GM21526 (cell line): ENCODE results near the gene PAX4.

ENCODE experiments used
- ATAC-seq: cut with Tn5 transposase; IDR thresholded peaks from one replicate; pipeline ENCODE4 v1.9.1; 2021; ENCODE audit warnings: moderate library complexity; ENCODE audit not compliant: unreplicated experiment, low FRiP score

PAX4 gene

GRCh38 chr7:127618042-127618441 lies at the start of gene PAX4:
TSS of gene PAX4 (minus strand) at chr7:127618142. CDS start at chr7:127615928, 2,214 bp downstream.
- ATAC-seq, result no peak

GRCh38 chr7:127667017-127667670 lies 49.2 kb upstream of the PAX4 start:
- no peak for ATAC-seq

GRCh38 chr7:127666602-127667001 lies 48.7 kb upstream of the PAX4 start:
- no peak for ATAC-seq

GRCh38 chr7:127665922-127666321 lies 48.0 kb upstream of the PAX4 start:
- no peak for ATAC-seq

GRCh38 chr7:127658970-127659630 lies 41.2 kb upstream of the PAX4 start:
- ATAC-seq, result no peak

GRCh38 chr7:127657500-127657899 lies 39.6 kb upstream of the PAX4 start:
- ATAC-seq, result no peak

- no peak for ATAC-seq
Observed at GRCh38 chr7:127655720-127656119, 37.8 kb upstream of the PAX4 start.

- no peak for ATAC-seq
Observed at GRCh38 chr7:127654404-127655394, 36.8 kb upstream of the PAX4 start.

- no peak for ATAC-seq
Observed at GRCh38 chr7:127653396-127653795, 35.5 kb upstream of the PAX4 start.

GRCh38 chr7:127652333-127653248 lies 34.6 kb upstream of the PAX4 start:
- peak; percentile 19 for ATAC-seq

GRCh38 chr7:127651556-127652332 lies 33.8 kb upstream of the PAX4 start, which contains the start of gene SND1:
TSS of gene SND1 (plus strand) at chr7:127652194. CDS start at chr7:127652374, 180 bp downstream.
- ATAC-seq, result peak; percentile 95

- ATAC-seq, result peak; percentile 2
Observed at GRCh38 chr7:127650847-127651555, 33.1 kb upstream of the PAX4 start.

- no peak for ATAC-seq
Observed at GRCh38 chr7:127648986-127649385, 31.0 kb upstream of the PAX4 start.

- no peak for ATAC-seq
Observed at GRCh38 chr7:127647636-127648035, 29.7 kb upstream of the PAX4 start.

- no peak for ATAC-seq
Observed at GRCh38 chr7:127644484-127644883, 26.5 kb upstream of the PAX4 start.

- no peak for ATAC-seq
Observed at GRCh38 chr7:127638197-127638596, 20.3 kb upstream of the PAX4 start.

GRCh38 chr7:127635659-127636285 lies 17.8 kb upstream of the PAX4 start:
- no peak for ATAC-seq

GRCh38 chr7:127632276-127632910 lies 14.5 kb upstream of the PAX4 start:
- no peak for ATAC-seq
